ENCODE results near the gene PEMT. TPM values are rescaled to one million over a fixed set of nuclear protein-coding genes. Genes with fewer than 3 reads are reported as not detected.

Gene PEMT
- total RNA-seq (2021; fragmentation: NEBNext Ultra II Directional; extraction: Animal tissue kit (Norgen Biotek cat#: 25700)) (40.1 and 42.0 TPM in 2 replicates), polyA plus RNA-seq (2011; rRNA removed) (118 and 128 TPM in 2 replicates), polyA minus RNA-seq (2011; rRNA and poly(A)+ RNA removed) (22.2 and 23.0 TPM in 2 replicates)
- 63.0 TPM for polyA plus RNA-seq (2011; cell fraction: cytosol; rRNA removed)
- 77.1 TPM for polyA plus RNA-seq (2011; cell fraction: nucleus; rRNA removed)
- 28.5 to 79.6 TPM (median 53.6 TPM) in 4 replicates for polyA plus RNA-seq (2012, experiment 1 of 2)
- polyA plus RNA-seq (2012, experiment 2 of 2) = 79.6 TPM
- 41.7 TPM for polyA plus RNA-seq (2013, experiment 1 of 2)
- polyA plus RNA-seq (2013, experiment 2 of 2) = 47.0 TPM
- 18.1 TPM for polyA minus RNA-seq (2011; cell fraction: cytosol; rRNA and poly(A)+ RNA removed)
- polyA minus RNA-seq (2011; cell fraction: nucleus; rRNA and poly(A)+ RNA removed) = 13.7 TPM
- long read RNA-seq, experiment 1, transcript PEMT-201 (7 exons, 1,013 nt) = major isoform, 36 of 58 reads
- long read RNA-seq, experiment 1, partial matches to known transcripts = 6 of 58 reads
- long read RNA-seq, experiment 1, other reads (novel, unspliced or antisense) = 14 of 58 reads
- long read RNA-seq, experiment 2, transcript PEMT-201 (7 exons, 1,013 nt) = major isoform, 55 of 63 reads
- long read RNA-seq, experiment 2, partial matches to known transcripts = 0 of 63 reads
- long read RNA-seq, experiment 2, other reads (novel, unspliced or antisense) = 8 of 63 reads

GRCh38 chr17:17591355-17592298 lies at the start of gene PEMT:
Gene PEMT, minus strand, starts transcription at chr17:17591708. Its CDS starts 82 bp downstream, at chr17:17591626.
- H3K36me3 ChIP-seq (ENCODE audit: control insufficient read depth in 2 of 4, insufficient read depth in 4 of 4, low read length in 3 of 4) = no peaks in the 10 kb centered on the region
- peak within 1 kb of the TSS; percentile 28 for H2BK120ac ChIP-seq (replicated peaks; ENCODE audit: low read depth, low read length)
- H2BK20ac ChIP-seq (ENCODE audit: low read length) = no peak within 1 kb of the TSS
- H3K79me1 ChIP-seq (ENCODE audit: low read depth, low read length) = no peaks in the 10 kb centered on the region; the same call in none of the 2 replicates
- H3K56ac ChIP-seq (replicated peaks; ENCODE audit: insufficient read length, low read depth, low read length) = peak within 1 kb of the TSS; percentile 42
- H3K4me1 ChIP-seq (replicated peaks in 1 of 4; ENCODE audit: control insufficient read depth in 3 of 4, insufficient read depth in 4 of 4, low read length in 3 of 4) = peaks cover 0 to 10% (median 2%) of the 10 kb centered on the region in 4 experiments; a peak in 4 of 7 replicates
- FAIRE-seq (peak; percentile 88), DNase-seq (ENCODE audit: low read depth in 1 of 2, low spot score in 2 of 2) (peak; percentile 90 to 93)
- peaks cover 0 to 20% of the 10 kb centered on the region in 2 experiments; a peak in 2 of 4 replicates for H3K79me2 ChIP-seq (ENCODE audit: control insufficient read depth in 1 of 2, insufficient read depth in 2 of 2, low read length in 2 of 2)
- no peaks in the 10 kb centered on the region for H3K27me3 ChIP-seq (replicated peaks in 1 of 4; ENCODE audit: control insufficient read depth in 3 of 4, extremely low read depth in 1 of 4, insufficient read depth in 3 of 4, low read length in 3 of 4)
- no peak within 1 kb of the TSS for H3K14ac ChIP-seq (ENCODE audit: insufficient read length)
- peak within 1 kb of the TSS; percentile 69 to 87 (median 86) for H3K4me3 ChIP-seq (ENCODE audit: extremely low read depth in 1 of 4, insufficient read depth in 2 of 4, low read depth in 3 of 4, low read length in 4 of 4)
- H2AK5ac ChIP-seq (ENCODE audit: low read depth, low read length) = peak within 1 kb of the TSS; percentile 97; the same call in 1 of the 2 replicates
- H4K5ac ChIP-seq (ENCODE audit: insufficient read length, low read depth, low read length) = peak within 1 kb of the TSS; percentile 88
- ChIA-PET POLR2A (ENCODE audit: partially characterized antibody) (interaction anchor here (0.8 to 5.3 kb wide), 9 partner anchors 9 to 316 kb away, joined by 3 to 20 read pairs (median 3); partner anchors contain the start of gene RASD1), CTCF (ENCODE audit: partially characterized antibody) (interaction anchor here (0.8 to 7.4 kb wide), 10 partner anchors 10 to 95 kb away, joined by 3 to 54 read pairs (median 4); no protein-coding TSS in a partner anchor)
- H3K18ac ChIP-seq (ENCODE audit: extremely low read depth, low read length) = peak within 1 kb of the TSS; percentile 87
- 1% methylated on average over 71 of the region's 86 CpGs; no CpG with 5 or more reads in 1 of the 2 experiments for WGBS, 2 experiments (ENCODE audit: extremely low coverage in 1 of 2, insufficient coverage in 1 of 2, insufficient read length in 1 of 2, insufficient replicate concordance in 2 of 2, low coverage in 1 of 2, low lambda C conversion rate in 2 of 2, missing lambda C conversion rate in 1 of 2)
- peak within 1 kb of the TSS; percentile 96 for H4K91ac ChIP-seq (replicated peaks; ENCODE audit: insufficient read length, low read length)
- no peaks in the 10 kb centered on the region for H3K9me3 ChIP-seq (ENCODE audit: insufficient read depth in 2 of 2, low read depth in 1 of 2, low read length in 1 of 2)
- H4K8ac ChIP-seq (ENCODE audit: extremely low read depth, insufficient read depth, low read length) = peak within 1 kb of the TSS; percentile 97
- H2BK12ac ChIP-seq (ENCODE audit: low read depth, low read length) = peak within 1 kb of the TSS; percentile 4; the same call in 1 of the 2 replicates
- H4K20me1 ChIP-seq (replicated peaks in 1 of 2; ENCODE audit: control insufficient read depth in 1 of 2, insufficient read depth in 2 of 2, low read length in 2 of 2) = no peaks in the 10 kb centered on the region
- no peak within 1 kb of the TSS for H3K23ac ChIP-seq (ENCODE audit: insufficient read length)
- H2AFZ ChIP-seq (ENCODE audit: low read length) = peak within 1 kb of the TSS; percentile 54; the same call in 1 of the 2 replicates
- peak within 1 kb of the TSS; percentile 89 to 96 for H3K4me2 ChIP-seq (ENCODE audit: insufficient read depth in 1 of 2, low read depth in 2 of 2, low read length in 2 of 2)
- no peak within 1 kb of the TSS for H2BK15ac ChIP-seq (ENCODE audit: low read length)
- H3K27ac ChIP-seq (ENCODE audit: low read depth, low read length) = peak within 1 kb of the TSS; percentile 60; the same call in 1 of the 2 replicates
- H3K4ac ChIP-seq (replicated peaks; ENCODE audit: insufficient read length, low read depth, low read length) = peak within 1 kb of the TSS; percentile 81
- peak within 1 kb of the TSS; percentile 69 to 89 (median 70) for H3K9ac ChIP-seq (replicated peaks in 1 of 4; ENCODE audit: extremely low read depth in 1 of 4, low read depth in 3 of 4, low read length in 3 of 4)
- peak within 1 kb of the TSS; percentile 16 for H2BK5ac ChIP-seq (ENCODE audit: low read depth, low read length)
- peaks cover 9% of the 10 kb centered on the region for H3K23me2 ChIP-seq (ENCODE audit: low read depth, low read length)
- TF ChIP-seq JUN (IDR thresholded peaks at IDR 0.05; ENCODE audit: low read depth, low read length) (no peak), SP2 (IDR thresholded peaks at IDR 0.05; ENCODE audit: low read length) (no peak), NANOG (IDR thresholded peaks at IDR 0.05; ENCODE audit: insufficient read depth, low read depth, low read length, poor library complexity, severe bottlenecking) (no peak), NRF1 (IDR thresholded peaks at IDR 0.05; ENCODE audit: low read depth, low read length) (no peak)

Measured in H1 (cell line).